DND-41 (cell line): ENCODE measurements around the gene CDSN.

Experiments used
- ATAC-seq: fragments of 200-7000 bp; cut with Tn5 transposase; 3 replicates; pipeline ENCODE4 v1.9.1; 2021; ENCODE audit warnings: low read depth; ENCODE audit not compliant: insufficient read depth
- DNase-seq: peaks from one replicate; pipeline ENCODE4 v3.0.0-alpha.2; 2020
- H2AFZ ChIP-seq: 2 replicates; pipeline ENCODE4 v1.6.0; 2012; ENCODE audit warnings: low read depth, low read length
- H3K27ac ChIP-seq: 2 replicates; pipeline ENCODE4 v1.5.1; 2012; ENCODE audit warnings: low read length, inconsistent platforms
- H3K27me3 ChIP-seq: fragments of 200-600 bp; sonication (generic); 2 replicates; pipeline ENCODE4 v1.6.0; 2012; ENCODE audit warnings: low read length, mild to moderate bottlenecking, inconsistent platforms; ENCODE audit not compliant: insufficient read depth, poor library complexity
- H3K36me3 ChIP-seq: 2 replicates; pipeline ENCODE4 v1.5.1; 2012; ENCODE audit warnings: low read length, inconsistent platforms; ENCODE audit not compliant: insufficient read depth
- H3K4me1 ChIP-seq: 2 replicates; pipeline ENCODE4 v1.5.1; 2012; ENCODE audit warnings: mild to moderate bottlenecking, low read length; ENCODE audit not compliant: insufficient read depth
- H3K4me2 ChIP-seq: 2 replicates; pipeline ENCODE4 v1.6.0; 2012; ENCODE audit warnings: mild to moderate bottlenecking, moderate library complexity, low read length, inconsistent platforms; ENCODE audit not compliant: insufficient read depth
- H3K4me3 ChIP-seq, 2 experiments: fragments of 200-600 bp in 1 of 2; shearing (Covaris generic) in 1 of 2; 2 replicates each; pipeline ENCODE4 v1.5.1; 2012 to 2016; ENCODE audit warnings: inconsistent platforms in 2 of 2, low read length in 2 of 2, mild to moderate bottlenecking in 2 of 2, low read depth in 1 of 2, moderate library complexity in 1 of 2
- H3K79me2 ChIP-seq: 2 replicates; pipeline ENCODE4 v1.6.0; 2012; ENCODE audit warnings: low read length, inconsistent platforms; ENCODE audit not compliant: insufficient read depth
- H3K9ac ChIP-seq: 2 replicates; pipeline ENCODE4 v1.6.0; 2012; ENCODE audit warnings: low read depth, mild to moderate bottlenecking, inconsistent platforms, low read length, moderate library complexity
- H3K9me3 ChIP-seq: 2 replicates; pipeline ENCODE4 v1.5.1; 2012; ENCODE audit warnings: low read length, moderate library complexity, mild to moderate bottlenecking, inconsistent platforms; ENCODE audit not compliant: insufficient read depth, severe bottlenecking
- H4K20me1 ChIP-seq: 2 replicates; pipeline ENCODE4 v1.6.0; 2012; ENCODE audit warnings: low read length; ENCODE audit not compliant: insufficient read depth
- CTCF ChIP-seq: IDR thresholded peaks from 2 replicates; pipeline ENCODE4 v1.5.1; 2012; ENCODE audit warnings: borderline replicate concordance, low read length, moderate library complexity, mild to moderate bottlenecking; ENCODE audit not compliant: poor library complexity, severe bottlenecking; ENCODE audit errors: extremely low read depth
- EZH2 ChIP-seq: IDR thresholded peaks from 3 replicates; pipeline ENCODE4 v1.6.1; 2012; ENCODE audit warnings: borderline replicate concordance, low read depth, mild to moderate bottlenecking, moderate library complexity, low read length, inconsistent platforms; ENCODE audit not compliant: severe bottlenecking

Gene CDSN

GRCh38 chr6:31130751-31131150, 10.5 kb upstream of the CDSN start:
- ATAC-seq (no peak), DNase-seq (no peak)
- Histone ChIP-seq H3K4me1 (no peaks in the 10 kb centered on the region), H3K27me3 (no peaks in the 10 kb centered on the region), H3K79me2 (no peaks in the 10 kb centered on the region), H4K20me1 (no peaks in the 10 kb centered on the region), H2AFZ (no peak overlapping the region), H3K9me3 (no peaks in the 10 kb centered on the region), H3K27ac (no peak overlapping the region), H3K4me3 (no peak overlapping the region), H3K4me2 (no peak overlapping the region), H3K36me3 (no peaks in the 10 kb centered on the region), H3K9ac (no peak overlapping the region)
- TF ChIP-seq CTCF (no peak), EZH2 (no peak)

GRCh38 chr6:31129130-31129529, 8.9 kb upstream of the CDSN start:
- H3K27me3 ChIP-seq, result peaks cover 6% of the 10 kb centered on the region
- no peaks in the 10 kb centered on the region for H4K20me1 ChIP-seq
- H3K36me3 ChIP-seq, result no peaks in the 10 kb centered on the region
- no peak overlapping the region for H3K4me2 ChIP-seq
- no peak overlapping the region for H3K9ac ChIP-seq
- no peak for DNase-seq
- H2AFZ ChIP-seq, result no peak overlapping the region
- H3K79me2 ChIP-seq, result no peaks in the 10 kb centered on the region
- H3K4me3 ChIP-seq, result no peak overlapping the region
- no peaks in the 10 kb centered on the region for H3K9me3 ChIP-seq
- H3K27ac ChIP-seq, result no peak overlapping the region
- no peak for TF ChIP-seq CTCF
- no peak for TF ChIP-seq EZH2
- no peak for ATAC-seq
- H3K4me1 ChIP-seq, result no peaks in the 10 kb centered on the region

GRCh38 chr6:31128093-31128676, 7.9 kb upstream of the CDSN start:
- Histone ChIP-seq H4K20me1 (no peaks in the 10 kb centered on the region), H3K9me3 (no peaks in the 10 kb centered on the region), H3K9ac (no peak overlapping the region), H3K27ac (no peak overlapping the region), H2AFZ (no peak overlapping the region), H3K4me3 (no peak overlapping the region), H3K4me2 (no peak overlapping the region), H3K4me1 (no peaks in the 10 kb centered on the region), H3K27me3 (peaks cover 10% of the 10 kb centered on the region), H3K36me3 (no peaks in the 10 kb centered on the region), H3K79me2 (no peaks in the 10 kb centered on the region)
- ATAC-seq, result peak; percentile 79
- DNase-seq, result peak; percentile 72
- peak; percentile 86 for TF ChIP-seq CTCF
- no peak for TF ChIP-seq EZH2
